ENCODE measurements around the gene SKP2.

DNA sequence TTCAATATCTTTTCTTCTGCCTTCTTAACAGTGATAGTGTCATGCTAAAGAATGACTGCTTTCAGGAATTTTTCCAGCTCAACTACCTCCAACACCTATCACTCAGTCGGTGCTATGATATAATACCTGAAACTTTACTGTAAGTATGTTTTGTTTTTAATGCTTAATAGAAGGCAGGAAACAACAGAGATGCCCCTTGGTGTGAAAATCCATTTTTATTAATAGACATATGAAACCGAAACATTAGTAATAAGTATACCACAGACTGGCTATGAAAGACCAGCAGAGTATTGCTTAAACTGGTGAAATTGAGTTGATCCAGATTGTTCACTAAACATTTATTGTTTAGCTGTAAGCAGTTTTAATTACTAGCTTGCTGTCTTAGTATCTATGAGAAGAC, 25.2 kb downstream of the SKP2 start:
- TF ChIP-seq, protein P1, sequence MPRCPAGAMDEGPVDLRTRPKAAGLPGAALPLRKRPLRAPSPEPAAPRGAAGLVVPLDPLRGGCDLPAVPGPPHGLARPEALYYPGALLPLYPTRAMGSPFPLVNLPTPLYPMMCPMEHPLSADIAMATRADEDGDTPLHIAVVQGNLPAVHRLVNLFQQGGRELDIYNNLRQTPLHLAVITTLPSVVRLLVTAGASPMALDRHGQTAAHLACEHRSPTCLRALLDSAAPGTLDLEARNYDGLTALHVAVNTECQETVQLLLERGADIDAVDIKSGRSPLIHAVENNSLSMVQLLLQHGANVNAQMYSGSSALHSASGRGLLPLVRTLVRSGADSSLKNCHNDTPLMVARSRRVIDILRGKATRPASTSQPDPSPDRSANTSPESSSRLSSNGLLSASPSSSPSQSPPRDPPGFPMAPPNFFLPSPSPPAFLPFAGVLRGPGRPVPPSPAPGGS (IDR thresholded peaks at IDR 0.05) = no peak
- TF ChIP-seq RAD21 (conservative IDR thresholded peaks at IDR 0.05 in 1 of 2, IDR thresholded peaks at IDR 0.05 in 1 of 2) = no peak
- TF ChIP-seq, protein P2, sequence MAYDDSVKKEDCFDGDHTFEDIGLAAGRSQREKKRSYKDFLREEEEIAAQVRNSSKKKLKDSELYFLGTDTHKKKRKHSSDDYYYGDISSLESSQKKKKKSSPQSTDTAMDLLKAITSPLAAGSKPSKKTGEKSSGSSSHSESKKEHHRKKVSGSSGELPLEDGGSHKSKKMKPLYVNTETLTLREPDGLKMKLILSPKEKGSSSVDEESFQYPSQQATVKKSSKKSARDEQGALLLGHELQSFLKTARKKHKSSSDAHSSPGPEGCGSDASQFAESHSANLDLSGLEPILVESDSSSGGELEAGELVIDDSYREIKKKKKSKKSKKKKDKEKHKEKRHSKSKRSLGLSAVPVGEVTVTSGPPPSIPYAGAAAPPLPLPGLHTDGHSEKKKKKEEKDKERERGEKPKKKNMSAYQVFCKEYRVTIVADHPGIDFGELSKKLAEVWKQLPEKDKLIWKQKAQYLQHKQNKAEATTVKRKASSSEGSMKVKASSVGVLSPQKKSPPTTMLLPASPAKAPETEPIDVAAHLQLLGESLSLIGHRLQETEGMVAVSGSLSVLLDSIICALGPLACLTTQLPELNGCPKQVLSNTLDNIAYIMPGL (CRISPR knock-in tag; IDR thresholded peaks at IDR 0.05; ENCODE audit: borderline replicate concordance) = no peak
- no peak for TF ChIP-seq POLR2AphosphoS2 (conservative IDR thresholded peaks at IDR 0.05; ENCODE audit: low read length)
- TF ChIP-seq, protein P3, sequence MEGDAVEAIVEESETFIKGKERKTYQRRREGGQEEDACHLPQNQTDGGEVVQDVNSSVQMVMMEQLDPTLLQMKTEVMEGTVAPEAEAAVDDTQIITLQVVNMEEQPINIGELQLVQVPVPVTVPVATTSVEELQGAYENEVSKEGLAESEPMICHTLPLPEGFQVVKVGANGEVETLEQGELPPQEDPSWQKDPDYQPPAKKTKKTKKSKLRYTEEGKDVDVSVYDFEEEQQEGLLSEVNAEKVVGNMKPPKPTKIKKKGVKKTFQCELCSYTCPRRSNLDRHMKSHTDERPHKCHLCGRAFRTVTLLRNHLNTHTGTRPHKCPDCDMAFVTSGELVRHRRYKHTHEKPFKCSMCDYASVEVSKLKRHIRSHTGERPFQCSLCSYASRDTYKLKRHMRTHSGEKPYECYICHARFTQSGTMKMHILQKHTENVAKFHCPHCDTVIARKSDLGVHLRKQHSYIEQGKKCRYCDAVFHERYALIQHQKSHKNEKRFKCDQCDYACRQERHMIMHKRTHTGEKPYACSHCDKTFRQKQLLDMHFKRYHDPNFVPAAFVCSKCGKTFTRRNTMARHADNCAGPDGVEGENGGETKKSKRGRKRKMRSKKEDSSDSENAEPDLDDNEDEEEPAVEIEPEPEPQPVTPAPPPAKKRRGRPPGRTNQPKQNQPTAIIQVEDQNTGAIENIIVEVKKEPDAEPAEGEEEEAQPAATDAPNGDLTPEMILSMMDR (IDR thresholded peaks at IDR 0.05) = no peak
- no peak for TF ChIP-seq MYC (IDR thresholded peaks at IDR 0.05; ENCODE audit: borderline replicate concordance, low read length)
- TF ChIP-seq POLR2A (IDR thresholded peaks at IDR 0.05; ENCODE audit: low read length) = no peak
- TF ChIP-seq, protein P4, sequence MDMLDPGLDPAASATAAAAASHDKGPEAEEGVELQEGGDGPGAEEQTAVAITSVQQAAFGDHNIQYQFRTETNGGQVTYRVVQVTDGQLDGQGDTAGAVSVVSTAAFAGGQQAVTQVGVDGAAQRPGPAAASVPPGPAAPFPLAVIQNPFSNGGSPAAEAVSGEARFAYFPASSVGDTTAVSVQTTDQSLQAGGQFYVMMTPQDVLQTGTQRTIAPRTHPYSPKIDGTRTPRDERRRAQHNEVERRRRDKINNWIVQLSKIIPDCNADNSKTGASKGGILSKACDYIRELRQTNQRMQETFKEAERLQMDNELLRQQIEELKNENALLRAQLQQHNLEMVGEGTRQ (IDR thresholded peaks at IDR 0.05) = no peak
- no peak for TF ChIP-seq CHD4 (IDR thresholded peaks at IDR 0.05; ENCODE audit: borderline replicate concordance)
- TF ChIP-seq CHD2 (IDR thresholded peaks at IDR 0.05; ENCODE audit: low read length, partially characterized antibody) = no peak
- TF ChIP-seq, protein P5, sequence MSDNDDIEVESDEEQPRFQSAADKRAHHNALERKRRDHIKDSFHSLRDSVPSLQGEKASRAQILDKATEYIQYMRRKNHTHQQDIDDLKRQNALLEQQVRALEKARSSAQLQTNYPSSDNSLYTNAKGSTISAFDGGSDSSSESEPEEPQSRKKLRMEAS (IDR thresholded peaks at IDR 0.05) = no peak

Data from A549 (cell line).